ENCODE measurements around the gene TMEM134.
"Not testable (repeated sequence)": the region's sequence is repeated elsewhere in the genome, so short reads cannot be mapped to it uniquely, and the experiment has no call there.

Gene TMEM134

GRCh38 chr11:67485873-67486361 is 16.9 kb upstream of the TMEM134 start:
- not testable (repeated sequence) for DNase-seq (ENCODE audit: low read depth in 2 of 2)

- no peak for DNase-seq (ENCODE audit: low read depth in 2 of 2)
These were observed 15.8 kb upstream of the TMEM134 start for GRCh38 chr11:67484847-67485311.

GRCh38 chr11:67483831-67484665 is 15.0 kb upstream of the TMEM134 start:
- no peak for DNase-seq (ENCODE audit: low read depth in 2 of 2)

- DNase-seq (ENCODE audit: low read depth in 2 of 2): peak; percentile 93 to 94
These were observed 14.1 kb upstream of the TMEM134 start, which contains the start of gene AIP for GRCh38 chr11:67482827-67483798. AIP (plus strand) TSS chr11:67483026; CDS start chr11:67483159, 133 bp downstream.

- no peak for DNase-seq (ENCODE audit: low read depth in 2 of 2)
These were observed 13.3 kb upstream of the TMEM134 start for GRCh38 chr11:67482275-67482826.

- DNase-seq (ENCODE audit: low read depth in 2 of 2): not testable (repeated sequence)
These were observed 8.4 kb upstream of the TMEM134 start for GRCh38 chr11:67477344-67478050.

- DNase-seq (ENCODE audit: low read depth in 2 of 2): not testable (repeated sequence)
These were observed 7.6 kb upstream of the TMEM134 start for GRCh38 chr11:67476692-67477091.

GRCh38 chr11:67472882-67473281 is 3.8 kb upstream of the TMEM134 start:
- DNase-seq (ENCODE audit: low read depth in 2 of 2): no peak

GRCh38 chr11:67470337-67471002 is 1.4 kb upstream of the TMEM134 start:
- no peak for DNase-seq (ENCODE audit: low read depth in 2 of 2)

GRCh38 chr11:67469508-67469811 is 409 bp upstream of the TMEM134 start:
- DNase-seq (ENCODE audit: low read depth in 2 of 2): no peak

- no peak for DNase-seq (ENCODE audit: low read depth in 2 of 2)
These were observed 644 bp downstream of the TMEM134 start for GRCh38 chr11:67468456-67468758.

GRCh38 chr11:67468056-67468455 is 995 bp downstream of the TMEM134 start:
- DNase-seq (ENCODE audit: low read depth in 2 of 2): no peak

- no peak for DNase-seq (ENCODE audit: low read depth in 2 of 2)
These were observed 1.9 kb downstream of the TMEM134 start for GRCh38 chr11:67466962-67467771.

- no peak for DNase-seq (ENCODE audit: low read depth in 2 of 2)
These were observed 2.7 kb downstream of the TMEM134 start for GRCh38 chr11:67466367-67466766.

- DNase-seq (ENCODE audit: low read depth in 2 of 2): not testable (repeated sequence)
These were observed 3.5 kb downstream of the TMEM134 start for GRCh38 chr11:67465530-67465929.

GRCh38 chr11:67465189-67465510 is 3.9 kb downstream of the TMEM134 start:
- no peak for DNase-seq (ENCODE audit: low read depth in 2 of 2)

GRCh38 chr11:67464411-67465188 is 4.5 kb downstream of the TMEM134 start:
- DNase-seq (ENCODE audit: low read depth in 2 of 2): peak in 1 of 2 experiments; percentile 15

- DNase-seq (ENCODE audit: low read depth in 2 of 2): no peak
These were observed 5.2 kb downstream of the TMEM134 start for GRCh38 chr11:67463680-67464410.

GRCh38 chr11:67463186-67463585 is 5.9 kb downstream of the TMEM134 start:
- DNase-seq (ENCODE audit: low read depth in 2 of 2): no peak
